Peyer's patch (tissue), 4 donors: ENCODE data around the gene TEX35. TPM values are rescaled to one million over a fixed set of nuclear protein-coding genes. Genes with fewer than 3 reads are reported as not detected.
A peak's percentile ranks its signal among the peaks of the same experiment; 100 is the strongest.

Experiments
- DNase-seq, 3 donors: peaks; one replicate each; pipeline ENCODE4 v3.0.0-alpha.2; 2017 to 2019
- H3K27ac ChIP-seq, 4 donors: fragments of 200-600 bp; sonication (generic); one replicate each; pipeline ENCODE4 v1.5.1; 2016 to 2019
- H3K27me3 ChIP-seq, 2 donors: fragments of 200-600 bp; sonication (generic); one replicate each; pipeline ENCODE4 v1.5.1; 2019
- H3K36me3 ChIP-seq, 3 donors: fragments of 200-600 bp; sonication (generic); one replicate each; pipeline ENCODE4 v1.5.1; 2016 to 2019
- H3K4me1 ChIP-seq, 4 donors: fragments of 200-600 bp; sonication (generic); one replicate each; pipeline ENCODE4 v1.5.1; 2016 to 2019
- H3K4me3 ChIP-seq, 4 donors: fragments of 200-600 bp; sonication (generic); 1 replicate in 3 of 4; 2 replicates in 1 of 4; pipeline ENCODE4 v1.5.1; 2016 to 2019; ENCODE audit warnings: mild to moderate bottlenecking in 1 of 4
- H3K9me3 ChIP-seq, 4 donors: fragments of 200-600 bp; sonication (generic); one replicate each; pipeline ENCODE4 v1.5.1; 2016 to 2019; ENCODE audit warnings: mild to moderate bottlenecking in 1 of 4
- POLR2A ChIP-seq, 2 donors: fragments of 450-650 bp; IDR thresholded peaks; one replicate each; pipeline ENCODE4 v1.5.1; 2017; ENCODE audit warnings: antibody characterized with exemption in 2 of 2, mild to moderate bottlenecking in 2 of 2, moderate library complexity in 2 of 2
- total RNA-seq, 4 donors: library from RNA; depleted of rRNA; stranded (reverse); fragments of >200 nt; gene quantifications; one replicate each; pipeline ENCODE4 v1.1.0, GENCODE V29; 2016
- TF ChIP-seq, protein P1 (sequence below), 6 experiments: fragments of 450-650 bp in 4 of 6; fragments of 200-600 bp in 2 of 6; sonication (generic) in 1 of 6; IDR thresholded peaks; one replicate each; pipeline ENCODE4 v1.5.1; 2017 to 2019; ENCODE audit warnings: antibody characterized with exemption in 6 of 6, mild to moderate bottlenecking in 3 of 6, moderate library complexity in 1 of 6

Gene TEX35
- total RNA-seq, 4 donors from 2014 or later, result not detected

DNA sequence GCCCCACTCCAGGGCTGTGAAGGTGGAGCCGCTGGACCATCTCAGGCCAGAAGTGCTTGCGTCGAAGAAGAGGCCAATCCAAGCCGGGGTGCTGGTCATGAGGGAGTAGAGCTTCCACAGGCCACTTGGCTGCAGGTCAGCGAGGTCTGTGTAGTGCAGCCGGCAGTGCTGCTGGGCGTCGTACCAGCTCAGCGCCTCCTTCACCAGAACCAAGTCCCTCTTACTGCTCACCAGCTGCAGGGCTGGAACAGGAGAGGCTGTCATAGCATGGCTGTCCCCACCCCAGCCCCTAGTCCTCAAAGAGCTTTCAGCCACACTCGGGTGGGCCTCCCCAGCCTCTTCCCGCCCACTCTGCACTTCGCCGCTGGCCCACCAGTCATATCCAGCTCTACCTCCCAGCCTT lies 18.3 kb upstream of the TEX35 start:
- Histone ChIP-seq H3K27me3 (no peaks in the 10 kb centered on the region), H3K36me3 (no peaks in the 10 kb centered on the region), H3K4me3 (no peak overlapping the region), H3K9me3 (no peaks in the 10 kb centered on the region), H3K27ac (no peak overlapping the region), H3K4me1 (no peaks in the 10 kb centered on the region)
- DNase-seq, result peak in 1 of 3 donors; percentile 39
- no peak for TF ChIP-seq POLR2A (IDR thresholded peaks at IDR 0.05)
- TF ChIP-seq, protein P1, sequence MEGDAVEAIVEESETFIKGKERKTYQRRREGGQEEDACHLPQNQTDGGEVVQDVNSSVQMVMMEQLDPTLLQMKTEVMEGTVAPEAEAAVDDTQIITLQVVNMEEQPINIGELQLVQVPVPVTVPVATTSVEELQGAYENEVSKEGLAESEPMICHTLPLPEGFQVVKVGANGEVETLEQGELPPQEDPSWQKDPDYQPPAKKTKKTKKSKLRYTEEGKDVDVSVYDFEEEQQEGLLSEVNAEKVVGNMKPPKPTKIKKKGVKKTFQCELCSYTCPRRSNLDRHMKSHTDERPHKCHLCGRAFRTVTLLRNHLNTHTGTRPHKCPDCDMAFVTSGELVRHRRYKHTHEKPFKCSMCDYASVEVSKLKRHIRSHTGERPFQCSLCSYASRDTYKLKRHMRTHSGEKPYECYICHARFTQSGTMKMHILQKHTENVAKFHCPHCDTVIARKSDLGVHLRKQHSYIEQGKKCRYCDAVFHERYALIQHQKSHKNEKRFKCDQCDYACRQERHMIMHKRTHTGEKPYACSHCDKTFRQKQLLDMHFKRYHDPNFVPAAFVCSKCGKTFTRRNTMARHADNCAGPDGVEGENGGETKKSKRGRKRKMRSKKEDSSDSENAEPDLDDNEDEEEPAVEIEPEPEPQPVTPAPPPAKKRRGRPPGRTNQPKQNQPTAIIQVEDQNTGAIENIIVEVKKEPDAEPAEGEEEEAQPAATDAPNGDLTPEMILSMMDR (IDR thresholded peaks at IDR 0.05), result no peak

DNA sequence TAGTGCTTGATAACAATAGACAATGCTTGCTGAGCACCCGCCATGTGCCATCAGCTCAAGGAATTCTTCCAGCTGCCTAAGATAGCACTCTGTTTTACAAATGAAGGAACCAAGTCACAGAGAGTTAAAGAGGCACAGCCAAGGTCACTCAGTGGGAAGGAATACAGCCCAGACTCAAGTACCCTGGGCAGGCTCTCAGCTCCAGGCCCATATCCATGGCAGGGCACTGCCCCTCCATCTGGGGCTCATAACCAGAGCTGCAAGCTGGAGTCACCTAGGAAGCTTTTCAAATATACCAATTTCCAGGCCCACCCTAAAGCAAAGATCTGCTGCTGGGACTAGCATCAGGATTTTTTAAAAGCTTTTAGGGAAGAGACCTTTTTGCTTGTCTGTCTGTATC lies 17.8 kb upstream of the TEX35 start:
- Histone ChIP-seq H3K4me3 (no peak overlapping the region), H3K4me1 (peaks cover 0 to 2% (median 0%) of the 10 kb centered on the region in 4 donors), H3K36me3 (no peaks in the 10 kb centered on the region), H3K27ac (no peak overlapping the region), H3K9me3 (no peaks in the 10 kb centered on the region), H3K27me3 (no peaks in the 10 kb centered on the region)
- TF ChIP-seq POLR2A (IDR thresholded peaks at IDR 0.05), result no peak
- DNase-seq, result no peak

GRCh38 chr1:178495741-178496409 lies 17.0 kb upstream of the TEX35 start:
- H3K27me3 ChIP-seq, result no peaks in the 10 kb centered on the region
- H3K4me3 ChIP-seq, result no peak overlapping the region
- H3K9me3 ChIP-seq, result no peaks in the 10 kb centered on the region
- DNase-seq, result no peak
- H3K36me3 ChIP-seq, result no peaks in the 10 kb centered on the region
- H3K4me1 ChIP-seq, result peaks cover 0 to 3% (median 0%) of the 10 kb centered on the region in 4 donors
- TF ChIP-seq POLR2A (IDR thresholded peaks at IDR 0.05), result no peak
- TF ChIP-seq, protein P1 (IDR thresholded peaks at IDR 0.05), result no peak
- H3K27ac ChIP-seq, result no peak overlapping the region

- DNase-seq, result peak in 1 of 3 donors; percentile 20
- TF ChIP-seq, protein P1 (IDR thresholded peaks at IDR 0.05), result no peak
- no peak for TF ChIP-seq POLR2A (IDR thresholded peaks at IDR 0.05)
- Histone ChIP-seq H3K27me3 (no peaks in the 10 kb centered on the region), H3K9me3 (no peaks in the 10 kb centered on the region), H3K27ac (no peak within 1 kb of the TSS), H3K4me3 (no peak within 1 kb of the TSS), H3K4me1 (peaks cover 0 to 3% (median 0%) of the 10 kb centered on the region in 4 donors), H3K36me3 (no peaks in the 10 kb centered on the region)
These were observed 16.3 kb upstream of the TEX35 start, which contains the start of gene CLEC20A for GRCh38 chr1:178496410-178497135. Gene CLEC20A, minus strand, starts transcription at chr1:178496964. Its CDS starts 25 bp downstream, at chr1:178496939.

DNA sequence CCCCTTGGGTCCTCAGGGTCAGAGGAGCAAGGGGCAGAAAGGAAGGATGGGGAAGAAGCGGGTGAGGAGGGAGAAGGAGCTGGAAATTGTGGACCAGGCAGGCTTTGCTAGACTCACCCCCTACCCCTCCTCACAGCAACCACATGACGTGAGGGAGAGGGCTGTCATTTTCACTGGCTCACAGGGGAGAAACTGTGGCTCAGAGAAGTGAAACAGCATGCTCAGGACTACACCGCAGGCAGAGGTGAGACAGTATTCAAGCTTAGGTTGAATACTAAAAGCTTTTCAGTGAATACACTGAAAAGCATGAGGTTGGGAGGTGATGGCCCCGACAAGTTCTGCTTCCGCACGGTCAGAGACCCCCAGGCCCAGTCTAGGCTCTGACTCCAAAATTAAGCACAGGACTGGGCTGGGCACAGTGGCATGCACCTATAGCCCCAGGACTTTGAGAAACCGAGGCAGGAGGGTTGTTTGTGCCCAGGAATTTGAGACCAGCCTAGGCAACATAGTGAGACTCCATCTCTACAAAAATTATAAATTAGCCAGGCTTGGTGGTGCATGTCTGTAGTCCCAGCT lies 14.9 kb upstream of the TEX35 start:
- H3K4me3 ChIP-seq, result no peak overlapping the region
- H3K27me3 ChIP-seq, result no peaks in the 10 kb centered on the region
- no peak for DNase-seq
- H3K27ac ChIP-seq, result no peak overlapping the region
- H3K36me3 ChIP-seq, result no peaks in the 10 kb centered on the region
- H3K9me3 ChIP-seq, result no peaks in the 10 kb centered on the region
- TF ChIP-seq, protein P1 (IDR thresholded peaks at IDR 0.05), result no peak
- no peak for TF ChIP-seq POLR2A (IDR thresholded peaks at IDR 0.05)
- peaks cover 0 to 3% (median 0%) of the 10 kb centered on the region in 4 donors for H3K4me1 ChIP-seq
